H9 (cell line): ENCODE results near the gene LRRC3B. TPM values are rescaled to one million over a fixed set of nuclear protein-coding genes. Genes with fewer than 3 reads are reported as not detected.

ENCODE experiments used
- DNase-seq: peaks from one replicate; pipeline ENCODE4 v3.0.0-alpha.2; 2017
- H2AFZ ChIP-seq: one replicate; pipeline ENCODE4 v1.6.1; 2013; ENCODE audit warnings: mild to moderate bottlenecking, low read length, control low read depth, moderate library complexity
- H2AK5ac ChIP-seq: 2 replicates; pipeline ENCODE4 v1.6.1; 2013; ENCODE audit warnings: low read length, control low read depth, mixed read lengths; ENCODE audit not compliant: insufficient read length
- H2BK120ac ChIP-seq: one replicate; pipeline ENCODE4 v1.6.1; 2013; ENCODE audit warnings: low read depth, mild to moderate bottlenecking, low read length, control low read depth, inconsistent platforms; ENCODE audit not compliant: poor library complexity, severe bottlenecking
- H2BK12ac ChIP-seq: 2 replicates; pipeline ENCODE4 v1.6.1; 2013; ENCODE audit warnings: low read length, control low read depth, mixed read lengths, low read depth; ENCODE audit not compliant: insufficient read length
- H2BK15ac ChIP-seq: 2 replicates; pipeline ENCODE4 v1.6.1; 2013; ENCODE audit warnings: low read depth, low read length, control low read depth
- H2BK20ac ChIP-seq: one replicate; pipeline ENCODE4 v1.6.1; 2013; ENCODE audit warnings: low read depth, mild to moderate bottlenecking, low read length, control low read depth, inconsistent platforms; ENCODE audit not compliant: poor library complexity, severe bottlenecking
- H2BK5ac ChIP-seq: 2 replicates; pipeline ENCODE4 v1.6.1; 2013; ENCODE audit warnings: low read length, control low read depth, mixed read lengths; ENCODE audit not compliant: insufficient read length
- H3K14ac ChIP-seq: 2 replicates; pipeline ENCODE4 v1.6.1; 2013; ENCODE audit warnings: low read length, control low read depth; ENCODE audit not compliant: insufficient read depth
- H3K18ac ChIP-seq: 2 replicates; pipeline ENCODE4 v1.6.1; 2013; ENCODE audit warnings: low read depth, mild to moderate bottlenecking, mixed read lengths, low read length, control low read depth; ENCODE audit not compliant: insufficient read length
- H3K23ac ChIP-seq: 2 replicates; pipeline ENCODE4 v1.6.1; 2013; ENCODE audit warnings: low read length, control low read depth, mixed read lengths, low read depth; ENCODE audit not compliant: insufficient read length
- H3K23me2 ChIP-seq: 2 replicates; pipeline ENCODE4 v1.6.1; 2013; ENCODE audit warnings: low read depth, mild to moderate bottlenecking, mixed read lengths, low read length, control low read depth; ENCODE audit not compliant: insufficient read length, poor library complexity, severe bottlenecking
- H3K27ac ChIP-seq: 2 replicates; pipeline ENCODE4 v1.5.1; 2013; ENCODE audit warnings: low read length, control low read depth, mixed read lengths, low read depth; ENCODE audit not compliant: insufficient read length
- H3K27me3 ChIP-seq: 2 replicates; pipeline ENCODE4 v1.6.1; 2013; ENCODE audit warnings: low read length, control low read depth, inconsistent platforms; ENCODE audit not compliant: insufficient read depth
- H3K4ac ChIP-seq: 2 replicates; pipeline ENCODE4 v1.6.1; 2013; ENCODE audit warnings: low read depth, mild to moderate bottlenecking, control low read depth, inconsistent platforms, low read length, moderate library complexity
- H3K4me1 ChIP-seq: 2 replicates; pipeline ENCODE4 v1.6.1; 2013; ENCODE audit warnings: low read length, control low read depth, inconsistent platforms; ENCODE audit not compliant: insufficient read depth
- H3K4me2 ChIP-seq: 2 replicates; pipeline ENCODE4 v1.6.1; 2013; ENCODE audit warnings: low read length, control low read depth, mixed read lengths; ENCODE audit not compliant: insufficient read length, insufficient read depth
- H3K56ac ChIP-seq: 2 replicates; pipeline ENCODE4 v1.6.1; 2013; ENCODE audit warnings: low read depth, mild to moderate bottlenecking, mixed read lengths, low read length, control low read depth; ENCODE audit not compliant: insufficient read length
- H3K79me1 ChIP-seq: 2 replicates; pipeline ENCODE4 v1.6.1; 2013; ENCODE audit warnings: low read depth, mild to moderate bottlenecking, moderate library complexity, low read length, control low read depth, inconsistent platforms; ENCODE audit not compliant: insufficient read depth, poor library complexity, severe bottlenecking
- H3K79me2 ChIP-seq: 2 replicates; pipeline ENCODE4 v1.6.1; 2013; ENCODE audit warnings: low read length, control low read depth, inconsistent platforms; ENCODE audit not compliant: insufficient read depth
- H3K9ac ChIP-seq: 2 replicates; pipeline ENCODE4 v1.6.1; 2013; ENCODE audit warnings: low read length, control low read depth, mixed read lengths; ENCODE audit not compliant: insufficient read length; ENCODE audit errors: extremely low read depth
- H3K9me3 ChIP-seq: one replicate; pipeline ENCODE4 v1.6.1; 2013; ENCODE audit warnings: low read depth, low read length, inconsistent platforms; ENCODE audit not compliant: control insufficient read depth
- H3T11ph ChIP-seq: one replicate; pipeline ENCODE4 v1.6.1; 2013; ENCODE audit warnings: mild to moderate bottlenecking, low read length, control low read depth, inconsistent platforms
- H4K20me1 ChIP-seq: one replicate; pipeline ENCODE4 v1.6.1; 2013; ENCODE audit not compliant: control insufficient read depth, insufficient read length, insufficient read depth
- H4K5ac ChIP-seq: 2 replicates; pipeline ENCODE4 v1.6.1; 2013; ENCODE audit warnings: low read depth, mild to moderate bottlenecking, mixed read lengths, low read length, control low read depth; ENCODE audit not compliant: insufficient read length
- H4K8ac ChIP-seq: replicated peaks from 2 replicates; pipeline ENCODE4 v1.6.1; 2013; ENCODE audit warnings: low read length, control low read depth, mixed read lengths, low read depth; ENCODE audit not compliant: insufficient read length
- H4K91ac ChIP-seq: 2 replicates; pipeline ENCODE4 v1.6.1; 2013; ENCODE audit warnings: low read depth, mild to moderate bottlenecking, moderate library complexity, mixed read lengths, low read length, control low read depth; ENCODE audit not compliant: insufficient read length
- H3K27ac Mint-ChIP-seq, 3 experiments: 2 replicates in 2 of 3; 3 replicates in 1 of 3; pipeline ENCODE4 v1.8.0; 2020 to 2021; ENCODE audit warnings: mixed read lengths in 3 of 3, mild to moderate bottlenecking in 1 of 3, moderate library complexity in 1 of 3
- H3K27me3 Mint-ChIP-seq: 2 replicates; pipeline ENCODE4 v1.8.0; 2021; ENCODE audit warnings: low read depth, mild to moderate bottlenecking, moderate library complexity, mixed read lengths
- H3K36me3 Mint-ChIP-seq, 3 experiments: 2 replicates in 2 of 3; 3 replicates in 1 of 3; pipeline ENCODE4 v1.8.0; 2020 to 2021; ENCODE audit warnings: low read depth in 3 of 3, mixed read lengths in 3 of 3; ENCODE audit not compliant: insufficient read depth in 1 of 3
- H3K4me1 Mint-ChIP-seq, 2 experiments: 2 replicates each; pipeline ENCODE4 v1.8.0; 2020; ENCODE audit warnings: mixed read lengths in 2 of 2
- H3K4me3 Mint-ChIP-seq, 2 experiments: 2 replicates in 1 of 2; 3 replicates in 1 of 2; pipeline ENCODE4 v1.8.0; 2020 to 2021; ENCODE audit warnings: mild to moderate bottlenecking in 2 of 2, mixed read lengths in 2 of 2, moderate library complexity in 1 of 2
- H3K9me3 Mint-ChIP-seq, 2 experiments: 2 replicates in 1 of 2; 3 replicates in 1 of 2; pipeline ENCODE4 v1.8.0; 2020; ENCODE audit warnings: mild to moderate bottlenecking in 2 of 2, mixed read lengths in 2 of 2, moderate library complexity in 1 of 2
- CTCF ChIP-seq: fragments of 200-600 bp; sonication (generic); conservative IDR thresholded peaks from 3 replicates; pipeline ENCODE4 v1.8.0; 2021; ENCODE audit warnings: antibody characterized with exemption, mild to moderate bottlenecking
- WGBS: extraction: QIAGEN DNeasy Blood & Tissue Kit; methylation state at CpG from one replicate; pipeline ENCODE4 v1.1.7; 2013; ENCODE audit warnings: missing lambda C conversion rate, low lambda C conversion rate, mixed read lengths; ENCODE audit not compliant: insufficient read length; ENCODE audit errors: extremely low coverage; 5-methylcytosine and 5-hydroxymethylcytosine counted together
- total RNA-seq: library from RNA; stranded (reverse); gene quantifications from 2 replicates; pipeline ENCODE4 v1.2.1, GENCODE V29; 2021

Gene LRRC3B
- total RNA-seq, 1 experiment from 2014 or later = 0.35 TPM

- Histone ChIP-seq H2BK12ac (no peak overlapping the region), H4K5ac (no peak overlapping the region), H3K79me2 (no peaks in the 10 kb centered on the region), H3K4ac (no peak overlapping the region), H4K20me1 (no peaks in the 10 kb centered on the region), H3K79me1 (no peaks in the 10 kb centered on the region), H3T11ph (no peak overlapping the region), H4K91ac (no peak overlapping the region), H2BK5ac (no peak overlapping the region), H3K4me2 (no peak overlapping the region), H3K9ac (no peak overlapping the region), H3K14ac (no peak overlapping the region), H3K4me1 (no peaks in the 10 kb centered on the region; the same call in 1 of the 2 replicates), H3K27ac (no peak overlapping the region), H2BK15ac (no peak overlapping the region), H3K18ac (no peak overlapping the region), H3K23me2 (no peaks in the 10 kb centered on the region), H2AK5ac (no peak overlapping the region), H2BK20ac (no peak overlapping the region), H3K27me3 (no peaks in the 10 kb centered on the region), H3K56ac (no peak overlapping the region), H3K23ac (no peak overlapping the region), H2BK120ac (no peak overlapping the region), H2AFZ (no peak overlapping the region), H3K9me3 (no peaks in the 10 kb centered on the region), H4K8ac (no peak overlapping the region)
- Mint-ChIP-seq H3K4me3 (no peak overlapping the region), H3K27ac (no peak overlapping the region), H3K9me3 (no peaks in the 10 kb centered on the region; a peak in 1 of 5 replicates), H3K4me1 (peaks cover 1 to 2% of the 10 kb centered on the region in 2 experiments; a peak in 3 of 4 replicates), H3K36me3 (peaks cover 0 to 7% (median 0%) of the 10 kb centered on the region in 3 experiments; a peak in 3 of 7 replicates), H3K27me3 (no peaks in the 10 kb centered on the region; the same call in 1 of the 2 replicates)
- TF ChIP-seq CTCF = no peak
- WGBS = no CpG with 5 or more reads among the region's 1 CpG
- no peak for DNase-seq
Measured at GRCh38 chr3:26682406-26682805, 59.8 kb downstream of the LRRC3B start.
